Measurements from ENCODE around the gene PALLD. TPM values are rescaled to one million over a fixed set of nuclear protein-coding genes. Genes with fewer than 3 reads are reported as not detected.

PALLD gene
- total and polyA plus RNA-seq, 2 donors (not counting 3 experiments of a cell fraction or from before 2014, with no cell fraction given), result 13.4 to 48.2 TPM

- intact Hi-C loops (cut with micrococcal nuclease) (loop anchor here (5.0 kb wide), 1 partner anchor 42 kb away; no protein-coding TSS in a partner anchor), dilution Hi-C loops (cut with MboI; ENCODE audit: extremely low pct_ligation_motif_present, low sequenced_read_pairs) (no loop called here)
- Histone ChIP-seq H3K36me3 (ENCODE audit: control insufficient read depth in 2 of 2, extremely low read depth in 1 of 2, insufficient read depth in 2 of 2, low read length in 2 of 2) (no peaks in the 10 kb centered on the region), H3K4me1 (ENCODE audit: control insufficient read depth, extremely low read depth, insufficient read depth, low read length) (peaks cover 14% of the 10 kb centered on the region), H2AFZ (ENCODE audit: low read depth, low read length) (no peak overlapping the region), H3K27ac (ENCODE audit: insufficient read depth, low read depth, low read length) (no peak overlapping the region), H3K27me3 (ENCODE audit: control insufficient read depth in 2 of 2, insufficient read depth in 2 of 2, low read length in 2 of 2) (no peaks in the 10 kb centered on the region), H3K4me3 (replicated peaks in 1 of 3; ENCODE audit: insufficient read depth in 1 of 3, low read depth in 1 of 3, low read length in 3 of 3) (no peak overlapping the region), H3K9me1 (replicated peaks; ENCODE audit: control insufficient read depth, extremely low read depth, insufficient read depth, low read length) (no peaks in the 10 kb centered on the region), H4K20me1 (replicated peaks; ENCODE audit: control insufficient read depth, extremely low read depth, insufficient read depth, low read length) (no peaks in the 10 kb centered on the region), H3K4me2 (ENCODE audit: insufficient read depth, low read length) (no peak overlapping the region), H3K79me2 (ENCODE audit: control insufficient read depth, insufficient read depth, low read length) (no peaks in the 10 kb centered on the region), H3K9me3 (replicated peaks; ENCODE audit: control insufficient read depth, insufficient read depth, low read length) (no peaks in the 10 kb centered on the region), H3K9ac (replicated peaks; ENCODE audit: extremely low read depth, insufficient read depth, low read length) (no peak overlapping the region)
- ChIA-PET POLR2A (no interaction called here), CTCF (interaction anchor here (1.0 kb wide), 2 partner anchors 11 to 14 kb away, joined by 3 read pairs; no protein-coding TSS in a partner anchor)
- no peak for TF ChIP-seq CTCF (IDR thresholded peaks at IDR 0.05; ENCODE audit: extremely low read depth in 1 of 2, insufficient read depth in 1 of 2, low read depth in 1 of 2, low read length in 2 of 2)
- no peak for TF ChIP-seq EZH2 (IDR thresholded peaks at IDR 0.05; ENCODE audit: borderline replicate concordance, low read depth, low read length, severe bottlenecking)
- no peak for TF ChIP-seq POLR2A (IDR thresholded peaks at IDR 0.05; ENCODE audit: low read depth, low read length)
- no peak for TF ChIP-seq POLR2AphosphoS5 (IDR thresholded peaks at IDR 0.05; ENCODE audit: insufficient read depth, low read depth, low read length)
- no peak for TF ChIP-seq FOS (IDR thresholded peaks at IDR 0.05; ENCODE audit: borderline replicate concordance, insufficient read depth, low read length)
- TF ChIP-seq MAX (IDR thresholded peaks at IDR 0.05; ENCODE audit: insufficient read depth, insufficient read length), result no peak
- no peak for TF ChIP-seq GATA2 (IDR thresholded peaks at IDR 0.05; ENCODE audit: insufficient read depth, insufficient read length, low read depth, low read length)
- TF ChIP-seq MYC (IDR thresholded peaks at IDR 0.05; ENCODE audit: low read depth, low read length), result no peak
- no peak for FAIRE-seq
- no peak for DNase-seq (ENCODE audit: low read depth, low spot score)
- BruUV-seq (replicated peaks), result no TSS peak
Measured at GRCh38 chr4:168724686-168725411, 228.0 kb downstream of the PALLD start.

All from endothelial cell of umbilical vein (primary cell).